GM12878 (cell line): ENCODE data around the gene RTL3. TPM values are rescaled to one million over a fixed set of nuclear protein-coding genes. Genes with fewer than 3 reads are reported as not detected.

ENCODE experiments used
- CBX5 ChIP-seq: sonication (generic); IDR thresholded peaks from 2 replicates; pipeline ENCODE4 v1.6.1; 2016; ENCODE audit warnings: low read depth, moderate library complexity, mild to moderate bottlenecking, inconsistent platforms
- CREM ChIP-seq: IDR thresholded peaks from 2 replicates; pipeline ENCODE4 v1.6.1; 2014; ENCODE audit warnings: antibody characterized with exemption, low read depth
- DPF2 ChIP-seq: fragments of 450-650 bp; IDR thresholded peaks from 2 replicates; pipeline ENCODE4 v1.6.1; 2017; ENCODE audit warnings: mild to moderate bottlenecking
- MTA2 ChIP-seq: fragments of 450-650 bp; IDR thresholded peaks from 2 replicates; pipeline ENCODE4 v1.6.1; 2016; ENCODE audit warnings: low read depth, mild to moderate bottlenecking, moderate library complexity
- RAD51 ChIP-seq: fragments of 450-650 bp; IDR thresholded peaks from 2 replicates; pipeline ENCODE4 v1.6.1; 2016; ENCODE audit warnings: moderate library complexity, mild to moderate bottlenecking, inconsistent platforms
- RELA ChIP-seq: fragments of 450-650 bp; IDR thresholded peaks from 2 replicates; pipeline ENCODE4 v1.8.0; 2014; ENCODE audit warnings: borderline replicate concordance; ENCODE audit not compliant: partially characterized antibody
- TCF12 ChIP-seq: IDR thresholded peaks from 2 replicates; pipeline ENCODE4 v1.6.1; 2011; ENCODE audit warnings: low read depth, mild to moderate bottlenecking, low read length
- polyA plus RNA-seq, 11 experiments: library from polyadenylated mRNA; depleted of rRNA in 4 of 11; unstranded in 6 of 11; stranded (reverse) in 5 of 11; fragments of >200 nt; fragmentation: Nextera tagmentation in 4 of 11; fragmentation: Illumina TruSeq in 1 of 11; extraction: Ambion mirVana in 4 of 11; extraction: Trizol in 1 of 11; gene quantifications; 1 replicate in 1 of 11; 2 replicates in 10 of 11; pipeline versions ENCODE4 v1.2.1 to v1.2.3, GENCODE V29; 2011 to 2016; ENCODE audit warnings: inconsistent platforms in 2 of 11, missing spikeins in 2 of 11, low read depth in 1 of 11
- total RNA-seq, 4 experiments: library from RNA; depleted of rRNA in 3 of 4; stranded (reverse); fragments of >200 nt in 3 of 4; fragmentation: Illumina TruSeq in 1 of 4; extraction: Trizol in 1 of 4; gene quantifications; 2 replicates each; pipeline versions ENCODE4 v1.2.1 to v1.2.3, GENCODE V29; 2013 to 2021
- TF ChIP-seq, protein P1 (sequence below): IDR thresholded peaks from 2 replicates; pipeline ENCODE4 v1.6.1; 2011; ENCODE audit warnings: borderline replicate concordance, low read depth, mild to moderate bottlenecking, moderate library complexity, low read length; ENCODE audit not compliant: insufficient read depth, poor library complexity, severe bottlenecking
- TF ChIP-seq, protein P2 (sequence below): IDR thresholded peaks from 2 replicates; pipeline ENCODE4 v1.6.1; 2012; ENCODE audit warnings: mild to moderate bottlenecking, low read depth, low read length
- TF ChIP-seq, protein P3 (sequence below): fragments of 450-650 bp; IDR thresholded peaks from 2 replicates; pipeline ENCODE4 v1.6.1; 2017; ENCODE audit warnings: mild to moderate bottlenecking, moderate library complexity
- TF ChIP-seq, protein P4 (sequence below): fragments of 450-650 bp; IDR thresholded peaks from 2 replicates; pipeline ENCODE4 v1.6.1; 2017; ENCODE audit warnings: mild to moderate bottlenecking, moderate library complexity
- TF ChIP-seq, protein P5 (sequence below): IDR thresholded peaks from 2 replicates; pipeline ENCODE4 v1.6.1; 2012; ENCODE audit warnings: low read depth, low read length, improper control_type of control experiment
- TF ChIP-seq, protein P6 (sequence below): IDR thresholded peaks from 2 replicates; pipeline ENCODE4 v1.6.1; 2011; ENCODE audit warnings: mild to moderate bottlenecking, low read depth, low read length, moderate library complexity; ENCODE audit not compliant: insufficient replicate concordance

RTL3 gene
- total and polyA plus RNA-seq, 10 of the 15 experiments (the other 5 are each of a cell fraction or from before 2014, with no cell fraction given), result 0.09 to 1.5 (median 0.27) TPM; not detected in 1

DNA sequence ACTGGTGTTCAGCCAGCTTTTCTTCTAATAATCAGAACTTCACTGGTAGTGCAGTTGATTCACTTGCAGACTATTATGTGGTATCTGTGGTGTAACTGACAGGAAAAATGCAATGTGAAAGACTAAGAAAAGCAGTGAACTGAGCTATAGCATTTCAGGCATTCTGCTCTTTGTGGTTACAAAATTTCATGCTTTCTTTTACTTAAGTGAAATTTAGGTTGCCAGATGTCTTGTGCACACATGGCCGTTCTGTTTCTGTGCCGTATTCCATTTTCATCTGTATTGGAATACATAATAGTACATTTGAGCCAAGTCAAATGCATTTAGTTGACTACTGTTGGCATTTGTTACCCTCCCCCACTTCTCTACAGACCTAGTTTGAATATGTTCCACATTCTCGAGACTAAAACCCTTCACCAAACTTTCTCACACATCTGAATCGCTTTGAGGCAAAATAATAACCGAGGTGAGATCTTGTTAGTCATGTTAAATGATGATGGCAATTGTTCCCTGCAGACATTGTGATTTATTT is 8.2 kb downstream of the RTL3 start (continued):
- TF ChIP-seq, protein P1, sequence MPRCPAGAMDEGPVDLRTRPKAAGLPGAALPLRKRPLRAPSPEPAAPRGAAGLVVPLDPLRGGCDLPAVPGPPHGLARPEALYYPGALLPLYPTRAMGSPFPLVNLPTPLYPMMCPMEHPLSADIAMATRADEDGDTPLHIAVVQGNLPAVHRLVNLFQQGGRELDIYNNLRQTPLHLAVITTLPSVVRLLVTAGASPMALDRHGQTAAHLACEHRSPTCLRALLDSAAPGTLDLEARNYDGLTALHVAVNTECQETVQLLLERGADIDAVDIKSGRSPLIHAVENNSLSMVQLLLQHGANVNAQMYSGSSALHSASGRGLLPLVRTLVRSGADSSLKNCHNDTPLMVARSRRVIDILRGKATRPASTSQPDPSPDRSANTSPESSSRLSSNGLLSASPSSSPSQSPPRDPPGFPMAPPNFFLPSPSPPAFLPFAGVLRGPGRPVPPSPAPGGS, result no peak
- TF ChIP-seq, protein P2, sequence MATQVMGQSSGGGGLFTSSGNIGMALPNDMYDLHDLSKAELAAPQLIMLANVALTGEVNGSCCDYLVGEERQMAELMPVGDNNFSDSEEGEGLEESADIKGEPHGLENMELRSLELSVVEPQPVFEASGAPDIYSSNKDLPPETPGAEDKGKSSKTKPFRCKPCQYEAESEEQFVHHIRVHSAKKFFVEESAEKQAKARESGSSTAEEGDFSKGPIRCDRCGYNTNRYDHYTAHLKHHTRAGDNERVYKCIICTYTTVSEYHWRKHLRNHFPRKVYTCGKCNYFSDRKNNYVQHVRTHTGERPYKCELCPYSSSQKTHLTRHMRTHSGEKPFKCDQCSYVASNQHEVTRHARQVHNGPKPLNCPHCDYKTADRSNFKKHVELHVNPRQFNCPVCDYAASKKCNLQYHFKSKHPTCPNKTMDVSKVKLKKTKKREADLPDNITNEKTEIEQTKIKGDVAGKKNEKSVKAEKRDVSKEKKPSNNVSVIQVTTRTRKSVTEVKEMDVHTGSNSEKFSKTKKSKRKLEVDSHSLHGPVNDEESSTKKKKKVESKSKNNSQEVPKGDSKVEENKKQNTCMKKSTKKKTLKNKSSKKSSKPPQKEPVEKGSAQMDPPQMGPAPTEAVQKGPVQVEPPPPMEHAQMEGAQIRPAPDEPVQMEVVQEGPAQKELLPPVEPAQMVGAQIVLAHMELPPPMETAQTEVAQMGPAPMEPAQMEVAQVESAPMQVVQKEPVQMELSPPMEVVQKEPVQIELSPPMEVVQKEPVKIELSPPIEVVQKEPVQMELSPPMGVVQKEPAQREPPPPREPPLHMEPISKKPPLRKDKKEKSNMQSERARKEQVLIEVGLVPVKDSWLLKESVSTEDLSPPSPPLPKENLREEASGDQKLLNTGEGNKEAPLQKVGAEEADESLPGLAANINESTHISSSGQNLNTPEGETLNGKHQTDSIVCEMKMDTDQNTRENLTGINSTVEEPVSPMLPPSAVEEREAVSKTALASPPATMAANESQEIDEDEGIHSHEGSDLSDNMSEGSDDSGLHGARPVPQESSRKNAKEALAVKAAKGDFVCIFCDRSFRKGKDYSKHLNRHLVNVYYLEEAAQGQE, result no peak
- TF ChIP-seq, protein P3, sequence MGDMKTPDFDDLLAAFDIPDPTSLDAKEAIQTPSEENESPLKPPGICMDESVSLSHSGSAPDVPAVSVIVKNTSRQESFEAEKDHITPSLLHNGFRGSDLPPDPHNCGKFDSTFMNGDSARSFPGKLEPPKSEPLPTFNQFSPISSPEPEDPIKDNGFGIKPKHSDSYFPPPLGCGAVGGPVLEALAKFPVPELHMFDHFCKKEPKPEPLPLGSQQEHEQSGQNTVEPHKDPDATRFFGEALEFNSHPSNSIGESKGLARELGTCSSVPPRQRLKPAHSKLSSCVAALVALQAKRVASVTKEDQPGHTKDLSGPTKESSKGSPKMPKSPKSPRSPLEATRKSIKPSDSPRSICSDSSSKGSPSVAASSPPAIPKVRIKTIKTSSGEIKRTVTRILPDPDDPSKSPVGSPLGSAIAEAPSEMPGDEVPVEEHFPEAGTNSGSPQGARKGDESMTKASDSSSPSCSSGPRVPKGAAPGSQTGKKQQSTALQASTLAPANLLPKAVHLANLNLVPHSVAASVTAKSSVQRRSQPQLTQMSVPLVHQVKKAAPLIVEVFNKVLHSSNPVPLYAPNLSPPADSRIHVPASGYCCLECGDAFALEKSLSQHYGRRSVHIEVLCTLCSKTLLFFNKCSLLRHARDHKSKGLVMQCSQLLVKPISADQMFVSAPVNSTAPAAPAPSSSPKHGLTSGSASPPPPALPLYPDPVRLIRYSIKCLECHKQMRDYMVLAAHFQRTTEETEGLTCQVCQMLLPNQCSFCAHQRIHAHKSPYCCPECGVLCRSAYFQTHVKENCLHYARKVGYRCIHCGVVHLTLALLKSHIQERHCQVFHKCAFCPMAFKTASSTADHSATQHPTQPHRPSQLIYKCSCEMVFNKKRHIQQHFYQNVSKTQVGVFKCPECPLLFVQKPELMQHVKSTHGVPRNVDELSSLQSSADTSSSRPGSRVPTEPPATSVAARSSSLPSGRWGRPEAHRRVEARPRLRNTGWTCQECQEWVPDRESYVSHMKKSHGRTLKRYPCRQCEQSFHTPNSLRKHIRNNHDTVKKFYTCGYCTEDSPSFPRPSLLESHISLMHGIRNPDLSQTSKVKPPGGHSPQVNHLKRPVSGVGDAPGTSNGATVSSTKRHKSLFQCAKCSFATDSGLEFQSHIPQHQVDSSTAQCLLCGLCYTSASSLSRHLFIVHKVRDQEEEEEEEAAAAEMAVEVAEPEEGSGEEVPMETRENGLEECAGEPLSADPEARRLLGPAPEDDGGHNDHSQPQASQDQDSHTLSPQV, result no peak
- TF ChIP-seq TCF12 (no peak), CREM (peak; percentile 31; the same call in 1 of the 2 replicates), RAD51 (no peak), MTA2 (peak; percentile 75), CBX5 (peak; percentile 79), DPF2 (peak; percentile 67), RELA (no peak)
- TF ChIP-seq, protein P4, sequence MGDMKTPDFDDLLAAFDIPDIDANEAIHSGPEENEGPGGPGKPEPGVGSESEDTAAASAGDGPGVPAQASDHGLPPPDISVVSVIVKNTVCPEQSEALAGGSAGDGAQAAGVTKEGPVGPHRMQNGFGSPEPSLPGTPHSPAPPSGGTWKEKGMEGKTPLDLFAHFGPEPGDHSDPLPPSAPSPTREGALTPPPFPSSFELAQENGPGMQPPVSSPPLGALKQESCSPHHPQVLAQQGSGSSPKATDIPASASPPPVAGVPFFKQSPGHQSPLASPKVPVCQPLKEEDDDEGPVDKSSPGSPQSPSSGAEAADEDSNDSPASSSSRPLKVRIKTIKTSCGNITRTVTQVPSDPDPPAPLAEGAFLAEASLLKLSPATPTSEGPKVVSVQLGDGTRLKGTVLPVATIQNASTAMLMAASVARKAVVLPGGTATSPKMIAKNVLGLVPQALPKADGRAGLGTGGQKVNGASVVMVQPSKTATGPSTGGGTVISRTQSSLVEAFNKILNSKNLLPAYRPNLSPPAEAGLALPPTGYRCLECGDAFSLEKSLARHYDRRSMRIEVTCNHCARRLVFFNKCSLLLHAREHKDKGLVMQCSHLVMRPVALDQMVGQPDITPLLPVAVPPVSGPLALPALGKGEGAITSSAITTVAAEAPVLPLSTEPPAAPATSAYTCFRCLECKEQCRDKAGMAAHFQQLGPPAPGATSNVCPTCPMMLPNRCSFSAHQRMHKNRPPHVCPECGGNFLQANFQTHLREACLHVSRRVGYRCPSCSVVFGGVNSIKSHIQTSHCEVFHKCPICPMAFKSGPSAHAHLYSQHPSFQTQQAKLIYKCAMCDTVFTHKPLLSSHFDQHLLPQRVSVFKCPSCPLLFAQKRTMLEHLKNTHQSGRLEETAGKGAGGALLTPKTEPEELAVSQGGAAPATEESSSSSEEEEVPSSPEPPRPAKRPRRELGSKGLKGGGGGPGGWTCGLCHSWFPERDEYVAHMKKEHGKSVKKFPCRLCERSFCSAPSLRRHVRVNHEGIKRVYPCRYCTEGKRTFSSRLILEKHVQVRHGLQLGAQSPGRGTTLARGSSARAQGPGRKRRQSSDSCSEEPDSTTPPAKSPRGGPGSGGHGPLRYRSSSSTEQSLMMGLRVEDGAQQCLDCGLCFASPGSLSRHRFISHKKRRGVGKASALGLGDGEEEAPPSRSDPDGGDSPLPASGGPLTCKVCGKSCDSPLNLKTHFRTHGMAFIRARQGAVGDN, result no peak
- TF ChIP-seq, protein P5, sequence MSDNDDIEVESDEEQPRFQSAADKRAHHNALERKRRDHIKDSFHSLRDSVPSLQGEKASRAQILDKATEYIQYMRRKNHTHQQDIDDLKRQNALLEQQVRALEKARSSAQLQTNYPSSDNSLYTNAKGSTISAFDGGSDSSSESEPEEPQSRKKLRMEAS, result no peak
- TF ChIP-seq, protein P6, sequence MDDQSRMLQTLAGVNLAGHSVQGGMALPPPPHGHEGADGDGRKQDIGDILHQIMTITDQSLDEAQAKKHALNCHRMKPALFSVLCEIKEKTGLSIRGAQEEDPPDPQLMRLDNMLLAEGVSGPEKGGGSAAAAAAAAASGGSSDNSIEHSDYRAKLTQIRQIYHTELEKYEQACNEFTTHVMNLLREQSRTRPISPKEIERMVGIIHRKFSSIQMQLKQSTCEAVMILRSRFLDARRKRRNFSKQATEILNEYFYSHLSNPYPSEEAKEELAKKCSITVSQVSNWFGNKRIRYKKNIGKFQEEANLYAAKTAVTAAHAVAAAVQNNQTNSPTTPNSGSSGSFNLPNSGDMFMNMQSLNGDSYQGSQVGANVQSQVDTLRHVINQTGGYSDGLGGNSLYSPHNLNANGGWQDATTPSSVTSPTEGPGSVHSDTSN, result no peak
